ENCODE data around the gene ATF7. TPM values are rescaled to one million over a fixed set of nuclear protein-coding genes. Genes with fewer than 3 reads are reported as not detected.

The ATF7 gene
- total and polyA plus RNA-seq, 2 donors (not counting 3 experiments of a cell fraction or from before 2014, with no cell fraction given): 36.0 to 68.5 TPM

DNA sequence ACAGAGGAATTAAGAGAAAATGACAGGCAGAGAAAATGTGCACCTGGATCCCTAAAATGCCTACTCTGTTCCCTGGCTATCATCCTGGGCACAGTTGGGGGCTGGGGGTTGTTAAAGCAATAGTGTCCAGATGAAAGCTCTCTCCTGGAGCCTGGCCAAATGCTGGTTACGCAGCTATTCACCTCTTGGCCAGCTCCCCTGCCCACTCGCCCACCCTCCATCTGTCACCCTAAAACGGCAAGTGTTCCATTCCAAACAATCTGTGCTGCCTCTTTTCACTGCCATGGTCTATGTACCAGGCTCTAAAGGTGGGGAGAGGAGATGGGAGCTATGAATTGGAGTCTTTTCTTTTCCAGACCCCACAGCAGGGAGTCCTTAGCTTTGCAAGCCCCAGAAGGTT is 94.2 kb downstream of the ATF7 start:
- Histone ChIP-seq H4K20me1 (replicated peaks; ENCODE audit: control insufficient read depth, extremely low read depth, insufficient read depth, low read length) (no peaks in the 10 kb centered on the region), H3K36me3 (ENCODE audit: control insufficient read depth in 2 of 2, extremely low read depth in 1 of 2, insufficient read depth in 2 of 2, low read length in 2 of 2) (peaks cover 28 to 29% of the 10 kb centered on the region in 2 experiments), H3K27ac (ENCODE audit: insufficient read depth, low read depth, low read length) (no peak overlapping the region), H3K9me3 (replicated peaks; ENCODE audit: control insufficient read depth, insufficient read depth, low read length) (no peaks in the 10 kb centered on the region), H3K9ac (replicated peaks; ENCODE audit: extremely low read depth, insufficient read depth, low read length) (no peak overlapping the region), H2AFZ (ENCODE audit: low read depth, low read length) (no peak overlapping the region), H3K9me1 (replicated peaks; ENCODE audit: control insufficient read depth, extremely low read depth, insufficient read depth, low read length) (no peaks in the 10 kb centered on the region), H3K79me2 (ENCODE audit: control insufficient read depth, insufficient read depth, low read length) (no peaks in the 10 kb centered on the region), H3K4me3 (replicated peaks in 1 of 3; ENCODE audit: insufficient read depth in 1 of 3, low read depth in 1 of 3, low read length in 3 of 3) (no peak overlapping the region), H3K27me3 (ENCODE audit: control insufficient read depth in 2 of 2, insufficient read depth in 2 of 2, low read length in 2 of 2) (no peaks in the 10 kb centered on the region), H3K4me1 (ENCODE audit: control insufficient read depth, extremely low read depth, insufficient read depth, low read length) (no peaks in the 10 kb centered on the region), H3K4me2 (ENCODE audit: insufficient read depth, low read length) (no peak overlapping the region)
- no peak for TF ChIP-seq POLR2AphosphoS5 (IDR thresholded peaks at IDR 0.05; ENCODE audit: insufficient read depth, low read depth, low read length)
- TF ChIP-seq POLR2A (IDR thresholded peaks at IDR 0.05; ENCODE audit: low read depth, low read length): no peak
- TF ChIP-seq, protein P1, sequence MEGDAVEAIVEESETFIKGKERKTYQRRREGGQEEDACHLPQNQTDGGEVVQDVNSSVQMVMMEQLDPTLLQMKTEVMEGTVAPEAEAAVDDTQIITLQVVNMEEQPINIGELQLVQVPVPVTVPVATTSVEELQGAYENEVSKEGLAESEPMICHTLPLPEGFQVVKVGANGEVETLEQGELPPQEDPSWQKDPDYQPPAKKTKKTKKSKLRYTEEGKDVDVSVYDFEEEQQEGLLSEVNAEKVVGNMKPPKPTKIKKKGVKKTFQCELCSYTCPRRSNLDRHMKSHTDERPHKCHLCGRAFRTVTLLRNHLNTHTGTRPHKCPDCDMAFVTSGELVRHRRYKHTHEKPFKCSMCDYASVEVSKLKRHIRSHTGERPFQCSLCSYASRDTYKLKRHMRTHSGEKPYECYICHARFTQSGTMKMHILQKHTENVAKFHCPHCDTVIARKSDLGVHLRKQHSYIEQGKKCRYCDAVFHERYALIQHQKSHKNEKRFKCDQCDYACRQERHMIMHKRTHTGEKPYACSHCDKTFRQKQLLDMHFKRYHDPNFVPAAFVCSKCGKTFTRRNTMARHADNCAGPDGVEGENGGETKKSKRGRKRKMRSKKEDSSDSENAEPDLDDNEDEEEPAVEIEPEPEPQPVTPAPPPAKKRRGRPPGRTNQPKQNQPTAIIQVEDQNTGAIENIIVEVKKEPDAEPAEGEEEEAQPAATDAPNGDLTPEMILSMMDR (IDR thresholded peaks at IDR 0.05; ENCODE audit: extremely low read depth in 1 of 2, insufficient read depth in 1 of 2, low read depth in 1 of 2, low read length in 2 of 2): no peak
- TF ChIP-seq FOS (IDR thresholded peaks at IDR 0.05; ENCODE audit: borderline replicate concordance, insufficient read depth, low read length): no peak
- no peak for TF ChIP-seq JUN (IDR thresholded peaks at IDR 0.05; ENCODE audit: borderline replicate concordance, insufficient read depth, insufficient read length, low read depth)
- TF ChIP-seq MYC (IDR thresholded peaks at IDR 0.05; ENCODE audit: low read depth, low read length): no peak
- TF ChIP-seq, protein P2, sequence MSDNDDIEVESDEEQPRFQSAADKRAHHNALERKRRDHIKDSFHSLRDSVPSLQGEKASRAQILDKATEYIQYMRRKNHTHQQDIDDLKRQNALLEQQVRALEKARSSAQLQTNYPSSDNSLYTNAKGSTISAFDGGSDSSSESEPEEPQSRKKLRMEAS (IDR thresholded peaks at IDR 0.05; ENCODE audit: insufficient read depth, insufficient read length): no peak
- no peak for TF ChIP-seq EZH2 (IDR thresholded peaks at IDR 0.05; ENCODE audit: borderline replicate concordance, low read depth, low read length, severe bottlenecking)
- no peak for TF ChIP-seq GATA2 (IDR thresholded peaks at IDR 0.05; ENCODE audit: insufficient read depth, insufficient read length, low read depth, low read length)
- POLR2A ChIA-PET: interaction anchor here (0.7 kb wide), 2 partner anchors 86 to 92 kb away, joined by 3 to 4 read pairs; no protein-coding TSS in a partner anchor
- intact Hi-C loops (cut with micrococcal nuclease) (no loop called here), dilution Hi-C loops (cut with MboI; ENCODE audit: extremely low pct_ligation_motif_present, low sequenced_read_pairs) (no loop called here)
- FAIRE-seq (no peak), DNase-seq (ENCODE audit: low read depth, low spot score) (no peak)
- CTCF ChIA-PET: interaction anchor here (1.4 kb wide), 1 partner anchor 11 kb away, joined by 8 read pairs; no protein-coding TSS in a partner anchor
- BruUV-seq (replicated peaks): no TSS peak
